Measurements from ENCODE around the gene MSI2. TPM values are rescaled to one million over a fixed set of nuclear protein-coding genes. Genes with fewer than 3 reads are reported as not detected.

Gene MSI2
- total and polyA plus RNA-seq, 2 experiments from 2014 or later = 18.9 to 41.8 TPM

DNA sequence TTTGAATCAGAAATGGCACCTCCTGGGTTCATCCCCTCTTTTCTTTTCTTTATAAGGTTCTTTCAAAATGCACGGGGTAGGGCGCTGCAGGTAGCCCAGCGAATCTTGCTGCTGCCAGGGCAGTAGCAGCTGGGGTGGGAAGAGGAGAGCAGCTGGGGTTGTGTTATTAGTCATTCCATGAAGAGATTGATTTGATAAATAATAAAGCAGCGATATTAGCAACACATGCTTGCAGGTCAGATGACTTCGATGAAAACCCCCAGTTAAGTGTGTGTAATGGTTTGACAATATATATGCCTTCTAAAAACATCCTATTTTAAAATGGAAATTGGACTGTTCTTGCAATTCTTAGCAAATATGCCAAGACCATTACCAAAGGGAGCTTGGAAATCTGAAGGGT is 288.1 kb downstream of the MSI2 start:
- peaks cover 68% of the 10 kb centered on the region for H3K4me1 Mint-ChIP-seq
- H3K9me3 Mint-ChIP-seq = no peaks in the 10 kb centered on the region
- Histone ChIP-seq H3K4me1 (ENCODE audit: insufficient read depth) (peaks cover 36% of the 10 kb centered on the region), H3K79me2 (replicated peaks; ENCODE audit: insufficient read depth) (0 out of 2 replicates have a peak, but pooled peaks cover 1% of the 10 kb centered on the region), H3F3A (replicated peaks; ENCODE audit: low read depth) (no peaks in the 10 kb centered on the region), H2AFZ (no peak overlapping the region), H3K4me3 (no peak overlapping the region), H3K4me2 (peak overlapping the region; percentile 65), H3K27me3 (ENCODE audit: insufficient read depth) (no peaks in the 10 kb centered on the region), H3K36me3 (ENCODE audit: insufficient read depth) (no peaks in the 10 kb centered on the region), H3K27ac (ENCODE audit: low read depth) (no peak overlapping the region), H3K9me2 (ENCODE audit: insufficient read depth) (no peaks in the 10 kb centered on the region; the same call in 1 of the 2 replicates), H4K20me1 (replicated peaks; ENCODE audit: insufficient read depth) (peaks cover 5% of the 10 kb centered on the region; the same call in 1 of the 2 replicates)
- no peaks in the 10 kb centered on the region for H3K36me3 Mint-ChIP-seq (ENCODE audit: low read depth)
- TF ChIP-seq EZH2phosphoT487 (IDR thresholded peaks at IDR 0.05; ENCODE audit: unreplicated experiment) (no peak), STAT1 (IDR thresholded peaks at IDR 0.05; ENCODE audit: unreplicated experiment) (no peak), POLR2AphosphoS5 (IDR thresholded peaks at IDR 0.05; ENCODE audit: low read depth) (no peak), CREB1 (CRISPR knock-in tag; IDR thresholded peaks at IDR 0.05; ENCODE audit: low read depth) (no peak), REST (IDR thresholded peaks at IDR 0.05; ENCODE audit: unreplicated experiment) (no peak), ZNF462 (CRISPR knock-in tag; IDR thresholded peaks at IDR 0.05) (no peak), JUNB (IDR thresholded peaks at IDR 0.05; ENCODE audit: unreplicated experiment) (no peak), ETS1 (IDR thresholded peaks at IDR 0.05) (no peak), ZNF114 (CRISPR knock-in tag; IDR thresholded peaks at IDR 0.05) (no peak), ZNF331 (CRISPR knock-in tag; IDR thresholded peaks at IDR 0.05; ENCODE audit: low read depth) (no peak), EZH2 (IDR thresholded peaks at IDR 0.05; ENCODE audit: low read depth, unreplicated experiment) (no peak)
- TF ChIP-seq, protein P1, sequence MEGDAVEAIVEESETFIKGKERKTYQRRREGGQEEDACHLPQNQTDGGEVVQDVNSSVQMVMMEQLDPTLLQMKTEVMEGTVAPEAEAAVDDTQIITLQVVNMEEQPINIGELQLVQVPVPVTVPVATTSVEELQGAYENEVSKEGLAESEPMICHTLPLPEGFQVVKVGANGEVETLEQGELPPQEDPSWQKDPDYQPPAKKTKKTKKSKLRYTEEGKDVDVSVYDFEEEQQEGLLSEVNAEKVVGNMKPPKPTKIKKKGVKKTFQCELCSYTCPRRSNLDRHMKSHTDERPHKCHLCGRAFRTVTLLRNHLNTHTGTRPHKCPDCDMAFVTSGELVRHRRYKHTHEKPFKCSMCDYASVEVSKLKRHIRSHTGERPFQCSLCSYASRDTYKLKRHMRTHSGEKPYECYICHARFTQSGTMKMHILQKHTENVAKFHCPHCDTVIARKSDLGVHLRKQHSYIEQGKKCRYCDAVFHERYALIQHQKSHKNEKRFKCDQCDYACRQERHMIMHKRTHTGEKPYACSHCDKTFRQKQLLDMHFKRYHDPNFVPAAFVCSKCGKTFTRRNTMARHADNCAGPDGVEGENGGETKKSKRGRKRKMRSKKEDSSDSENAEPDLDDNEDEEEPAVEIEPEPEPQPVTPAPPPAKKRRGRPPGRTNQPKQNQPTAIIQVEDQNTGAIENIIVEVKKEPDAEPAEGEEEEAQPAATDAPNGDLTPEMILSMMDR (conservative IDR thresholded peaks at IDR 0.05; ENCODE audit: low read depth in 2 of 2) = no peak
- H3K27me3 Mint-ChIP-seq (ENCODE audit: insufficient read depth, low read depth, poor library complexity) = peaks cover 11% of the 10 kb centered on the region
- H3K27ac Mint-ChIP-seq = peak overlapping the region; percentile 45; the same call in 1 of the 2 replicates
- ATAC-seq (no peak; the same call in 1 of the 3 replicates), DNase-seq (ENCODE audit: low spot score) (no peak)
- H3K4me3 Mint-ChIP-seq = no peak overlapping the region

Measured in GM23338 (cell line).